ENCODE data around the gene CACTIN. TPM values are rescaled to one million over a fixed set of nuclear protein-coding genes. Genes with fewer than 3 reads are reported as not detected.

The CACTIN gene
- total RNA-seq, 1 donor from 2014 or later = 26.7 TPM

- TF ChIP-seq, protein P1, sequence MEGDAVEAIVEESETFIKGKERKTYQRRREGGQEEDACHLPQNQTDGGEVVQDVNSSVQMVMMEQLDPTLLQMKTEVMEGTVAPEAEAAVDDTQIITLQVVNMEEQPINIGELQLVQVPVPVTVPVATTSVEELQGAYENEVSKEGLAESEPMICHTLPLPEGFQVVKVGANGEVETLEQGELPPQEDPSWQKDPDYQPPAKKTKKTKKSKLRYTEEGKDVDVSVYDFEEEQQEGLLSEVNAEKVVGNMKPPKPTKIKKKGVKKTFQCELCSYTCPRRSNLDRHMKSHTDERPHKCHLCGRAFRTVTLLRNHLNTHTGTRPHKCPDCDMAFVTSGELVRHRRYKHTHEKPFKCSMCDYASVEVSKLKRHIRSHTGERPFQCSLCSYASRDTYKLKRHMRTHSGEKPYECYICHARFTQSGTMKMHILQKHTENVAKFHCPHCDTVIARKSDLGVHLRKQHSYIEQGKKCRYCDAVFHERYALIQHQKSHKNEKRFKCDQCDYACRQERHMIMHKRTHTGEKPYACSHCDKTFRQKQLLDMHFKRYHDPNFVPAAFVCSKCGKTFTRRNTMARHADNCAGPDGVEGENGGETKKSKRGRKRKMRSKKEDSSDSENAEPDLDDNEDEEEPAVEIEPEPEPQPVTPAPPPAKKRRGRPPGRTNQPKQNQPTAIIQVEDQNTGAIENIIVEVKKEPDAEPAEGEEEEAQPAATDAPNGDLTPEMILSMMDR (IDR thresholded peaks at IDR 0.05; ENCODE audit: insufficient read depth, low read depth, low read length) = no peak
- no peak for TF ChIP-seq EZH2 (IDR thresholded peaks at IDR 0.05; ENCODE audit: insufficient read depth, low read length)
- Mint-ChIP-seq H3K36me3 (ENCODE audit: low read depth, unreplicated experiment) (peaks cover 4% of the 10 kb centered on the region), H3K9me3 (ENCODE audit: unreplicated experiment) (no peaks in the 10 kb centered on the region), H3K4me3 (ENCODE audit: unreplicated experiment) (no peak overlapping the region), H3K27me3 (ENCODE audit: low read depth, unreplicated experiment) (no peaks in the 10 kb centered on the region), H3K27ac (ENCODE audit: unreplicated experiment) (no peak overlapping the region), H3K4me1 (ENCODE audit: low read depth, unreplicated experiment) (peaks cover 12% of the 10 kb centered on the region)
- peaks cover 56% of the 10 kb centered on the region for H4K20me1 ChIP-seq (ENCODE audit: insufficient read depth, low read length)
- H3K4me3 ChIP-seq (ENCODE audit: insufficient read depth, low read depth, low read length) = no peak overlapping the region
- H2AFZ ChIP-seq (ENCODE audit: low read depth, low read length) = no peak overlapping the region
- peaks cover 73% of the 10 kb centered on the region for H3K79me2 ChIP-seq (ENCODE audit: insufficient read depth, low read length)
- no peak overlapping the region for H3K27ac ChIP-seq (ENCODE audit: low read depth, low read length)
- no peaks in the 10 kb centered on the region for H3K27me3 ChIP-seq (ENCODE audit: insufficient read depth, low read length)
- DNase-seq (ENCODE audit: low read depth) (no peak), FAIRE-seq (no peak)
- H3K4me2 ChIP-seq (ENCODE audit: low read length) = no peak overlapping the region
- H3K9me3 ChIP-seq (ENCODE audit: insufficient read depth, low read depth, low read length) = no peaks in the 10 kb centered on the region
- no peaks in the 10 kb centered on the region for H3K36me3 ChIP-seq (ENCODE audit: insufficient read depth, low read length)
- H3K9ac ChIP-seq (ENCODE audit: low read length) = no peak overlapping the region
- H3K4me1 ChIP-seq (ENCODE audit: insufficient read depth, low read length) = peaks cover 36% of the 10 kb centered on the region
These were observed 47.2 kb upstream of the CACTIN start for GRCh38 chr19:3673506-3674439.

DNA sequence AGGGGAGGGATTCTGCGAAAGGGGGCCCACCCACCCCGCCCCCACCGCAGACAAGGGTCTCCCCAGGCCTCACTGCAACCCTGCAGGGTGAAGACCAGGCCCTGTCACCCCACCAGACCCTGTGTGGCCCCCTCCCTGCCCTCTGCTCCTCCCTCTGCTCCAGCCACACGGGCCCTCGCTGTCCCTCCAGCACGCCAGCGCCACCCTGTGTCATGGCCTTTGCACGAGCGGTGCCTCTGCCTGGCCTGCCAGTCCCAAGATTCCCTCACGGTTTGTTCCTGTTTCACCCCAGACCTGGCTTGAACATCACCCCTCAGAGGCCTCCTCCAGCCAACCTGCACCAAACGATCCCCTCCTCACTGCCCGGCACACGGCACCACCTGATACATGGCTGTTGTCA lies 46.4 kb upstream of the CACTIN start:
- Mint-ChIP-seq H3K4me1 (ENCODE audit: low read depth, unreplicated experiment) (peaks cover 20% of the 10 kb centered on the region), H3K9me3 (ENCODE audit: unreplicated experiment) (no peaks in the 10 kb centered on the region), H3K27ac (ENCODE audit: unreplicated experiment) (no peak overlapping the region), H3K36me3 (ENCODE audit: low read depth, unreplicated experiment) (peaks cover 4% of the 10 kb centered on the region), H3K27me3 (ENCODE audit: low read depth, unreplicated experiment) (no peaks in the 10 kb centered on the region), H3K4me3 (ENCODE audit: unreplicated experiment) (no peak overlapping the region)
- Histone ChIP-seq H3K4me3 (ENCODE audit: insufficient read depth, low read depth, low read length) (no peak overlapping the region), H3K27me3 (ENCODE audit: insufficient read depth, low read length) (no peaks in the 10 kb centered on the region), H3K36me3 (ENCODE audit: insufficient read depth, low read length) (no peaks in the 10 kb centered on the region), H3K4me2 (ENCODE audit: low read length) (no peak overlapping the region), H3K4me1 (ENCODE audit: insufficient read depth, low read length) (peaks cover 44% of the 10 kb centered on the region), H3K79me2 (ENCODE audit: insufficient read depth, low read length) (peaks cover 72% of the 10 kb centered on the region), H3K9me3 (ENCODE audit: insufficient read depth, low read depth, low read length) (no peaks in the 10 kb centered on the region), H2AFZ (ENCODE audit: low read depth, low read length) (no peak overlapping the region), H3K27ac (ENCODE audit: low read depth, low read length) (no peak overlapping the region), H4K20me1 (ENCODE audit: insufficient read depth, low read length) (peaks cover 50% of the 10 kb centered on the region), H3K9ac (ENCODE audit: low read length) (no peak overlapping the region)
- TF ChIP-seq EZH2 (IDR thresholded peaks at IDR 0.05; ENCODE audit: insufficient read depth, low read length) = no peak
- TF ChIP-seq, protein P1 (IDR thresholded peaks at IDR 0.05; ENCODE audit: insufficient read depth, low read depth, low read length) = no peak
- FAIRE-seq = no peak
- no peak for DNase-seq (ENCODE audit: low read depth)

DNA sequence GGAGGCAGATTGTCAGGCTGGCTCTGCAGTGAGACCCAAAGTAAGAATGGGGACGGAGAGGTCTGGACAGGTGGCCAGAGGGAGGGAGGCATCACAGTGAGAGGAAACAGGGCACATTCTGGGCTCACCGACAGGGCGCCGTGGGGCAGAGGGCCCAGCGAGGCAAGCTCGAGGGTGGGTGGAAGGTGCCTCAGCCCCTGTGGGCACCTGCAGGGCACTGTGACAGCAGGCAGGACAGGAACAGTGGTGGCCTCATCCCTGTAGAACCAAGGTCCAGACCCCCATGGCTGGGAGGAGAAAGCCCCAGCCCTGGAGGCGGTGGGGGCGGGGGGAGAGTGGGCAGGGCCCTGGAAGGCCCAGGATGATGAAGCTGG lies 46.0 kb upstream of the CACTIN start:
- Mint-ChIP-seq H3K36me3 (ENCODE audit: low read depth, unreplicated experiment) (peaks cover 4% of the 10 kb centered on the region), H3K4me1 (ENCODE audit: low read depth, unreplicated experiment) (peaks cover 20% of the 10 kb centered on the region), H3K27ac (ENCODE audit: unreplicated experiment) (peak overlapping the region; percentile 62), H3K9me3 (ENCODE audit: unreplicated experiment) (no peaks in the 10 kb centered on the region), H3K27me3 (ENCODE audit: low read depth, unreplicated experiment) (no peaks in the 10 kb centered on the region), H3K4me3 (ENCODE audit: unreplicated experiment) (no peak overlapping the region)
- H3K4me2 ChIP-seq (ENCODE audit: low read length) = peak overlapping the region; percentile 78
- peaks cover 52% of the 10 kb centered on the region for H4K20me1 ChIP-seq (ENCODE audit: insufficient read depth, low read length)
- no peak for FAIRE-seq
- H3K27me3 ChIP-seq (ENCODE audit: insufficient read depth, low read length) = no peaks in the 10 kb centered on the region
- no peak for TF ChIP-seq EZH2 (IDR thresholded peaks at IDR 0.05; ENCODE audit: insufficient read depth, low read length)
- TF ChIP-seq, protein P1 (IDR thresholded peaks at IDR 0.05; ENCODE audit: insufficient read depth, low read depth, low read length) = no peak
- no peak for DNase-seq (ENCODE audit: low read depth)
- H3K27ac ChIP-seq (ENCODE audit: low read depth, low read length) = no peak overlapping the region
- H3K4me1 ChIP-seq (ENCODE audit: insufficient read depth, low read length) = peaks cover 44% of the 10 kb centered on the region
- H3K9ac ChIP-seq (ENCODE audit: low read length) = peak overlapping the region; percentile 81
- no peak overlapping the region for H3K4me3 ChIP-seq (ENCODE audit: insufficient read depth, low read depth, low read length)
- H2AFZ ChIP-seq (ENCODE audit: low read depth, low read length) = no peak overlapping the region
- H3K36me3 ChIP-seq (ENCODE audit: insufficient read depth, low read length) = no peaks in the 10 kb centered on the region
- H3K79me2 ChIP-seq (ENCODE audit: insufficient read depth, low read length) = peaks cover 72% of the 10 kb centered on the region
- no peaks in the 10 kb centered on the region for H3K9me3 ChIP-seq (ENCODE audit: insufficient read depth, low read depth, low read length)

Data from astrocyte (in vitro differentiated cells and primary cell).